ENCODE data around the gene TPM3. TPM values are rescaled to one million over a fixed set of nuclear protein-coding genes. Genes with fewer than 3 reads are reported as not detected.

TPM3 gene
- total and polyA plus RNA-seq, 9 of the 15 experiments (the other 6 are each of a cell fraction or from before 2014, with no cell fraction given): 202 to 604 (median 421) TPM

DNA sequence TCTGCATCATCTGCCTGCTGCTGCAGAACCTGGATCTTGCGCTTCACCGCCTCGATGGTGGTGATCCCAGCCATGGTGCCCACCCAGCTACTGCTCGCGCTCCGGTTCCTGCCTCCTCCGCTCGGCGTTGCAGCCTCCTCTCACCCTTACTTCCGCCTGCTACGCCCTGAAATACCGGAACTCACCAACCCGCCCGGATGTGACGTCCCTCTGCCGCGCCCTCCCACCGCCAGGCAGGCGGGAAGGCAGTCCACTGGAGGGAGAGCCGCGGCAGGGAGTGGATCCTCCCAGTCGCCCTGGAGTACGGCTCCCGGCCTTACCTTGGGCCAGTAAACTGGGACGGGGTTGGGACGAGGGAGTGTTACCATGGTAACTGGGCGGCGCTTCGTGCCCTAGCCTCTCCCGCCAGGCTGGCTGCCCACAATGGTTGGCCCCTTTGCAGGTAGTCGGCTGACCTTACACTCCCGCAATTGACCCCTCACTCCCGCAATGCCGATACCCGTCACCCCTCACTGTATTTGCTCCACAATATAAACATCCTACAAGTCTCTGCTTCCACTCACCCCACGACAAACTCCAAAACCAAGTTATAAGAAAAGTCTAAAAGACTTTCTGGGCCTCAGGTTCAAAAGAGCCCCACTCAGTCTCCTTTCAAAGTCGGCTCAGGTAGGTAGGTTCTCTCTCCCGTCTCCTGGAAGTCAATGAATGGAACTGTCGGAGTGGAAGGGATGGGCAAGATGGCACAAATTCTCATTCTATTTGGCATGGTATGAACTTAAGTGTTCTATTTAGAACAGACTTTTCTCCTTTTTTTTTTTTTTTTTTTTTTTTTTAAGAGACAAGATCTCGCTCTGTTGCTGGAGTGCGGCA is 8.6 kb downstream of the TPM3 start (continued):
- TF ChIP-seq, protein P1, sequence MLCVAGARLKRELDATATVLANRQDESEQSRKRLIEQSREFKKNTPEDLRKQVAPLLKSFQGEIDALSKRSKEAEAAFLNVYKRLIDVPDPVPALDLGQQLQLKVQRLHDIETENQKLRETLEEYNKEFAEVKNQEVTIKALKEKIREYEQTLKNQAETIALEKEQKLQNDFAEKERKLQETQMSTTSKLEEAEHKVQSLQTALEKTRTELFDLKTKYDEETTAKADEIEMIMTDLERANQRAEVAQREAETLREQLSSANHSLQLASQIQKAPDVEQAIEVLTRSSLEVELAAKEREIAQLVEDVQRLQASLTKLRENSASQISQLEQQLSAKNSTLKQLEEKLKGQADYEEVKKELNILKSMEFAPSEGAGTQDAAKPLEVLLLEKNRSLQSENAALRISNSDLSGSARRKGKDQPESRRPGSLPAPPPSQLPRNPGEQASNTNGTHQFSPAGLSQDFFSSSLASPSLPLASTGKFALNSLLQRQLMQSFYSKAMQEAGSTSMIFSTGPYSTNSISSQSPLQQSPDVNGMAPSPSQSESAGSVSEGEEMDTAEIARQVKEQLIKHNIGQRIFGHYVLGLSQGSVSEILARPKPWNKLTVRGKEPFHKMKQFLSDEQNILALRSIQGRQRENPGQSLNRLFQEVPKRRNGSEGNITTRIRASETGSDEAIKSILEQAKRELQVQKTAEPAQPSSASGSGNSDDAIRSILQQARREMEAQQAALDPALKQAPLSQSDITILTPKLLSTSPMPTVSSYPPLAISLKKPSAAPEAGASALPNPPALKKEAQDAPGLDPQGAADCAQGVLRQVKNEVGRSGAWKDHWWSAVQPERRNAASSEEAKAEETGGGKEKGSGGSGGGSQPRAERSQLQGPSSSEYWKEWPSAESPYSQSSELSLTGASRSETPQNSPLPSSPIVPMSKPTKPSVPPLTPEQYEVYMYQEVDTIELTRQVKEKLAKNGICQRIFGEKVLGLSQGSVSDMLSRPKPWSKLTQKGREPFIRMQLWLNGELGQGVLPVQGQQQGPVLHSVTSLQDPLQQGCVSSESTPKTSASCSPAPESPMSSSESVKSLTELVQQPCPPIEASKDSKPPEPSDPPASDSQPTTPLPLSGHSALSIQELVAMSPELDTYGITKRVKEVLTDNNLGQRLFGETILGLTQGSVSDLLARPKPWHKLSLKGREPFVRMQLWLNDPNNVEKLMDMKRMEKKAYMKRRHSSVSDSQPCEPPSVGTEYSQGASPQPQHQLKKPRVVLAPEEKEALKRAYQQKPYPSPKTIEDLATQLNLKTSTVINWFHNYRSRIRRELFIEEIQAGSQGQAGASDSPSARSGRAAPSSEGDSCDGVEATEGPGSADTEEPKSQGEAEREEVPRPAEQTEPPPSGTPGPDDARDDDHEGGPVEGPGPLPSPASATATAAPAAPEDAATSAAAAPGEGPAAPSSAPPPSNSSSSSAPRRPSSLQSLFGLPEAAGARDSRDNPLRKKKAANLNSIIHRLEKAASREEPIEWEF (CRISPR knock-in tag; IDR thresholded peaks at IDR 0.05): no peak
- TF ChIP-seq NCOA4 (IDR thresholded peaks at IDR 0.05; ENCODE audit: partially characterized antibody) (no peak), RBM22 (IDR thresholded peaks at IDR 0.05; ENCODE audit: low read depth, low read length, poor library complexity, severe bottlenecking) (no peak), CREM (IDR thresholded peaks at IDR 0.05; ENCODE audit: low read depth) (peak; percentile 99), SREBF2 (CRISPR knock-in tag; IDR thresholded peaks at IDR 0.05) (no peak), ZNF551 (CRISPR knock-in tag; IDR thresholded peaks at IDR 0.05) (no peak), GTF2E2 (tag; IDR thresholded peaks at IDR 0.05) (peak; percentile 59; the same call in 1 of the 2 replicates)
- TF ChIP-seq, protein P2, sequence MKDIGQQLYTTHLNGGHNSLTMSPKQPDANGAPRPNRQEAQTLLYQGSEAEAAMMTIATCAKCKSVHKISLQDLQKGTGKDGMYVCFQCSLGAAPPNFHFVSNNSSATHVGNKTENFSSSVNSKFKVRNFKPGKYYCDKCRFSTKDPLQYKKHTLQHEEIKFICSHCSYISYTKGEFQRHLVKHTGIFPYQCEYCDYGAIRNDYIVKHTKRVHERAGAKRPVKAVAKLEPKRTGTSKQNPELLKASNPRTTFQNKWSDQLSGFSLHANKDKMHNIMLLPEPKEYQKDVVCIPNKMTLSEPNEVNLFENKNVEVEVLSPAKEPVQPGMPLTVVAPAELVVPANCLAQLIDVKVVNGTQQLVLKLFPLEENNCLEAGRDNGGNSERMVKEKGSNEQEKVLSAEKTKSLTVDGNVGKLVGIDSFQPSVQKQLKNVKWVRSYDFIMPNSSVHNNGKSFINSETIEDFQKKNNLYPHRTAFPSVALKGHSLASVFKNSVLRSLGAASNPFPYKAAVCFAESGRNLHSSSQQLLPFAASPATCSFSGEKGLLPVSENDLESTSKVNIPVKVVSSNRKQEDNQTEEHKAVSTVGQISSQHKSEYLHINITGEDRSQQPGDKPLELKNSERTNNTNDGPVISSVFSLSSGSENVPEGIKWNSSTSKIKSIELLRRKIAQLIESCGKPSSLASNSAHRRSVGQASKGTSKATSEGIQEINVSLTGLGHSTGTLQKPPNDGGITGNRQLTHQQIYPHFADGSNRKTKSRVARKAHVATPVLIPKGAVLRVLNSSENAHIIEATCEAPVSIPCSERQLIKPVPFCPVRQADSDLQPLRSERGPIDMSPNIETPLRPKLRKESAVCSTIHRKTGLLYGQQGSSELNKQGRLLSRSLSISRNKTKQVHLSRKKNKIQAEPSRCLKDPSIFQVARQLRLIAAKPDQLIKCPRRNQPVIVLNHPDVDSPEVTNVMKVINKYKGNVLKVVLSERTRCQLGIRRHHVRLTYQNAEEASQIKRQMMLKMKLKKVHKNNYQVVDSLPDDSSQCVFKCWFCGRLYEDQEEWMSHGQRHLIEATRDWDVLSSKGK (CRISPR knock-in tag; IDR thresholded peaks at IDR 0.05): no peak
- TF ChIP-seq, protein P3, sequence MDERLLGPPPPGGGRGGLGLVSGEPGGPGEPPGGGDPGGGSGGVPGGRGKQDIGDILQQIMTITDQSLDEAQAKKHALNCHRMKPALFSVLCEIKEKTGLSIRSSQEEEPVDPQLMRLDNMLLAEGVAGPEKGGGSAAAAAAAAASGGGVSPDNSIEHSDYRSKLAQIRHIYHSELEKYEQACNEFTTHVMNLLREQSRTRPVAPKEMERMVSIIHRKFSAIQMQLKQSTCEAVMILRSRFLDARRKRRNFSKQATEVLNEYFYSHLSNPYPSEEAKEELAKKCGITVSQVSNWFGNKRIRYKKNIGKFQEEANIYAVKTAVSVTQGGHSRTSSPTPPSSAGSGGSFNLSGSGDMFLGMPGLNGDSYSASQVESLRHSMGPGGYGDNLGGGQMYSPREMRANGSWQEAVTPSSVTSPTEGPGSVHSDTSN (CRISPR knock-in tag; IDR thresholded peaks at IDR 0.05; ENCODE audit: low read depth): no peak
- TF ChIP-seq, protein P3 (tag; conservative IDR thresholded peaks at IDR 0.05; ENCODE audit: low read depth): no peak
- TF ChIP-seq, protein P4, sequence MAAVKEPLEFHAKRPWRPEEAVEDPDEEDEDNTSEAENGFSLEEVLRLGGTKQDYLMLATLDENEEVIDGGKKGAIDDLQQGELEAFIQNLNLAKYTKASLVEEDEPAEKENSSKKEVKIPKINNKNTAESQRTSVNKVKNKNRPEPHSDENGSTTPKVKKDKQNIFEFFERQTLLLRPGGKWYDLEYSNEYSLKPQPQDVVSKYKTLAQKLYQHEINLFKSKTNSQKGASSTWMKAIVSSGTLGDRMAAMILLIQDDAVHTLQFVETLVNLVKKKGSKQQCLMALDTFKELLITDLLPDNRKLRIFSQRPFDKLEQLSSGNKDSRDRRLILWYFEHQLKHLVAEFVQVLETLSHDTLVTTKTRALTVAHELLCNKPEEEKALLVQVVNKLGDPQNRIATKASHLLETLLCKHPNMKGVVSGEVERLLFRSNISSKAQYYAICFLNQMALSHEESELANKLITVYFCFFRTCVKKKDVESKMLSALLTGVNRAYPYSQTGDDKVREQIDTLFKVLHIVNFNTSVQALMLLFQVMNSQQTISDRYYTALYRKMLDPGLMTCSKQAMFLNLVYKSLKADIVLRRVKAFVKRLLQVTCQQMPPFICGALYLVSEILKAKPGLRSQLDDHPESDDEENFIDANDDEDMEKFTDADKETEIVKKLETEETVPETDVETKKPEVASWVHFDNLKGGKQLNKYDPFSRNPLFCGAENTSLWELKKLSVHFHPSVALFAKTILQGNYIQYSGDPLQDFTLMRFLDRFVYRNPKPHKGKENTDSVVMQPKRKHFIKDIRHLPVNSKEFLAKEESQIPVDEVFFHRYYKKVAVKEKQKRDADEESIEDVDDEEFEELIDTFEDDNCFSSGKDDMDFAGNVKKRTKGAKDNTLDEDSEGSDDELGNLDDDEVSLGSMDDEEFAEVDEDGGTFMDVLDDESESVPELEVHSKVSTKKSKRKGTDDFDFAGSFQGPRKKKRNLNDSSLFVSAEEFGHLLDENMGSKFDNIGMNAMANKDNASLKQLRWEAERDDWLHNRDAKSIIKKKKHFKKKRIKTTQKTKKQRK (IDR thresholded peaks at IDR 0.05; ENCODE audit: borderline replicate concordance, low read depth, low read length): no peak

All from K562 (cell line).